H1 (cell line): ENCODE data around the gene STIL. TPM values are rescaled to one million over a fixed set of nuclear protein-coding genes. Genes with fewer than 3 reads are reported as not detected.
A peak's percentile ranks its signal among the peaks of the same experiment; 100 is the strongest.

ENCODE experiments used
- BACH1 ChIP-seq: IDR thresholded peaks from 2 replicates; pipeline ENCODE4 v1.6.1; 2012; ENCODE audit warnings: low read length, improper control_type of control experiment
- CBX8 ChIP-seq: fragments of 300-800, 300-1000 bp; sonication (generic); IDR thresholded peaks from 2 replicates; pipeline ENCODE4 v1.7.1; 2016; ENCODE audit warnings: low read depth, low read length, borderline replicate concordance
- CEBPB ChIP-seq: IDR thresholded peaks from 2 replicates; pipeline ENCODE4 v1.6.1; 2012; ENCODE audit warnings: low read depth, low read length
- CHD2 ChIP-seq: IDR thresholded peaks from 2 replicates; pipeline ENCODE4 v1.6.1; 2012; ENCODE audit warnings: low read length, improper control_type of control experiment
- GABPA ChIP-seq: IDR thresholded peaks from 2 replicates; pipeline ENCODE4 v1.6.1; 2011; ENCODE audit warnings: mild to moderate bottlenecking, low read length, moderate library complexity, borderline replicate concordance; ENCODE audit not compliant: insufficient read depth
- KDM1A ChIP-seq: fragments of 200-600, 300-600 bp; sonication (generic); IDR thresholded peaks from 2 replicates; pipeline ENCODE4 v1.7.1; 2016; ENCODE audit warnings: mild to moderate bottlenecking, low read length, borderline replicate concordance
- MAFK ChIP-seq: IDR thresholded peaks from 2 replicates; pipeline ENCODE4 v1.6.1; 2012; ENCODE audit warnings: low read depth, mild to moderate bottlenecking, improper control_type of control experiment, low read length
- PHF8 ChIP-seq: fragments of 200-600 bp; sonication (generic); conservative IDR thresholded peaks from 2 replicates; pipeline ENCODE4 v1.7.1; 2012; ENCODE audit warnings: low read depth, mild to moderate bottlenecking, inconsistent platforms, low read length, moderate library complexity
- POLR2AphosphoS5 ChIP-seq: IDR thresholded peaks from 2 replicates; pipeline ENCODE4 v1.6.1; 2011; ENCODE audit warnings: low read depth, low read length
- RXRA ChIP-seq: IDR thresholded peaks from 2 replicates; pipeline ENCODE4 v1.6.1; 2011; ENCODE audit warnings: low read depth, mild to moderate bottlenecking, low read length, moderate library complexity; ENCODE audit not compliant: insufficient read depth
- SIX5 ChIP-seq: IDR thresholded peaks from 2 replicates; pipeline ENCODE4 v1.6.1; 2011; ENCODE audit warnings: mild to moderate bottlenecking, low read depth, low read length
- SP1 ChIP-seq: IDR thresholded peaks from 2 replicates; pipeline ENCODE4 v1.6.1; 2011; ENCODE audit warnings: low read depth, low read length
- TAF7 ChIP-seq: optimal IDR thresholded peaks from 2 replicates; pipeline ENCODE3; 2011; ENCODE audit warnings: low read depth, mild to moderate bottlenecking, inconsistent platforms, low read length, moderate library complexity, borderline replicate concordance
- TCF12 ChIP-seq: IDR thresholded peaks from 2 replicates; pipeline ENCODE4 v1.6.1; 2011; ENCODE audit warnings: low read depth, mild to moderate bottlenecking, low read length
- polyA plus RNA-seq, 7 experiments: library from polyadenylated mRNA; depleted of rRNA in 3 of 7; stranded (reverse) in 5 of 7; unstranded in 2 of 7; fragments of >200 nt in 5 of 7; fragments of 200-250 nt in 2 of 7; gene quantifications; 1 replicate in 5 of 7; 2 replicates in 1 of 7; 4 replicates in 1 of 7; pipeline versions ENCODE4 v1.2.1 to v1.2.3, GENCODE V29; 2011 to 2013; ENCODE audit warnings: missing spikeins in 2 of 7, mixed read lengths in 2 of 7
- total RNA-seq: library from RNA; stranded (reverse); fragmentation: NEBNext Ultra II Directional; extraction: Animal tissue kit (Norgen Biotek cat#: 25700); gene quantifications from 2 replicates; pipeline ENCODE4 v1.2.1, GENCODE V29; 2021
- TF ChIP-seq, protein P1 (sequence below), 3 experiments: IDR thresholded peaks; 1 replicate in 2 of 3; 2 replicates in 1 of 3; pipeline versions ENCODE4 v1.5.1 to v1.6.1; 2011; ENCODE audit warnings: low read length in 3 of 3, mild to moderate bottlenecking in 3 of 3, inconsistent platforms in 2 of 3, low read depth in 1 of 3, moderate library complexity in 1 of 3; ENCODE audit not compliant: insufficient read depth in 1 of 3; ENCODE audit errors: control extremely low read depth in 1 of 3

STIL gene
- total and polyA plus RNA-seq, 2 of the 8 experiments (the other 6 are each of a cell fraction or from before 2014, with no cell fraction given) = 13.6 to 25.1 TPM

DNA sequence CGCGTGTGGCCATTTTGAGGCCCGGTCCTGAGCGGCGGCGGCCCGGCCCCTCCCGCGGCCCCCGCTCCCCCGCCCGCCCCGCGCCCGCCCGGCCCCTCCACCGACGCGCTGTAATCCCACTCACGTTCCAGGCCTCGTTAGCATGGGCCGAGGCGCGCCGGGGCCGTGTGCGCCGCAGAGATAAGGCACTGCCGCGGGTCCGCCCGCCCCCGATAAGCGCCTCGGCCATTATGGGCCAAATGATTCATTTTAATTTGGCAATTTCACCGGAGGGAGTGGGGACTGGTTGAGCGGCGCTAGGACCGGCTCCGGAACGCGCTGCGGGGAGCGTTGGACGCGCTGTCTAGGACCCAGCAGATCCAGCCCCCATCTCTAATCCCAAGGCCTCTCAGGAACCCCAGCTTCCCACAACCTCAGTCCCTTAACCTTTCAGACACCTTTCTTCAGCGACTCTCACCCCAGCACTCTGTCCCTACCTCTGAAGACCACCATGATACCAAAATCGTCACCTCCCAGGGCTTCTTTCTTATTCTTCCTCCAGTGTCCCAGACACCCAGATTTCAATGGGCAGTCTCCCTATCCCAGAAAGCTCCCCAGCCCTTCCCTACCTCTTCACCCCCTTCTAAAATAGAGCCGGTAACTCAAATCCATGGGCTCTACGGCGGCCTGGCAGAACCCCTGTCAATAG is 81.6 kb downstream of the STIL start, which contains the start of gene TAL1 (continued):
- TF ChIP-seq, protein P1, sequence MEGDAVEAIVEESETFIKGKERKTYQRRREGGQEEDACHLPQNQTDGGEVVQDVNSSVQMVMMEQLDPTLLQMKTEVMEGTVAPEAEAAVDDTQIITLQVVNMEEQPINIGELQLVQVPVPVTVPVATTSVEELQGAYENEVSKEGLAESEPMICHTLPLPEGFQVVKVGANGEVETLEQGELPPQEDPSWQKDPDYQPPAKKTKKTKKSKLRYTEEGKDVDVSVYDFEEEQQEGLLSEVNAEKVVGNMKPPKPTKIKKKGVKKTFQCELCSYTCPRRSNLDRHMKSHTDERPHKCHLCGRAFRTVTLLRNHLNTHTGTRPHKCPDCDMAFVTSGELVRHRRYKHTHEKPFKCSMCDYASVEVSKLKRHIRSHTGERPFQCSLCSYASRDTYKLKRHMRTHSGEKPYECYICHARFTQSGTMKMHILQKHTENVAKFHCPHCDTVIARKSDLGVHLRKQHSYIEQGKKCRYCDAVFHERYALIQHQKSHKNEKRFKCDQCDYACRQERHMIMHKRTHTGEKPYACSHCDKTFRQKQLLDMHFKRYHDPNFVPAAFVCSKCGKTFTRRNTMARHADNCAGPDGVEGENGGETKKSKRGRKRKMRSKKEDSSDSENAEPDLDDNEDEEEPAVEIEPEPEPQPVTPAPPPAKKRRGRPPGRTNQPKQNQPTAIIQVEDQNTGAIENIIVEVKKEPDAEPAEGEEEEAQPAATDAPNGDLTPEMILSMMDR (IDR thresholded peaks at IDR 0.05; ENCODE audit: control extremely low read depth in 1 of 3, insufficient read depth in 1 of 3, low read depth in 1 of 3, low read length in 3 of 3) = no peak
- TF ChIP-seq TAF7 = no peak
- TF ChIP-seq TCF12 = no peak
- TF ChIP-seq CBX8 = no peak
- no peak for TF ChIP-seq CHD2
- TF ChIP-seq PHF8 = no peak
- no peak for TF ChIP-seq MAFK
- no peak for TF ChIP-seq SIX5
- no peak for TF ChIP-seq BACH1
- no peak for TF ChIP-seq CEBPB
- TF ChIP-seq GABPA = no peak
- TF ChIP-seq POLR2AphosphoS5 = no peak
- TF ChIP-seq KDM1A = no peak
- TF ChIP-seq SP1 = 0 out of 2 replicates have a peak, but pooled peaks have one; percentile 55
- TF ChIP-seq RXRA = no peak
